Bronchus fibroblast of lung (primary cell): ENCODE results near the gene CYP1A1. TPM values are rescaled to one million over a fixed set of nuclear protein-coding genes. Genes with fewer than 3 reads are reported as not detected.

Source experiments
- total RNA-seq: library from RNA; depleted of rRNA; stranded (reverse); fragments of >200 nt; gene quantifications from 2 replicates; pipeline ENCODE4 v1.2.3, GENCODE V29; 2015

The CYP1A1 gene
- not detected in 2 replicates for total RNA-seq

GRCh38 chr15:74725225-74725774 is at the start of gene CYP1A1:
Gene CYP1A1, minus strand, starts transcription at chr15:74725528. Its CDS starts 2,431 bp downstream, at chr15:74723097.

GRCh38 chr15:74748322-74748946 is 23.1 kb upstream of the CYP1A1 start, which contains the start of gene CYP1A2:
Gene CYP1A2, plus strand, starts transcription at chr15:74748845. Its CDS starts 894 bp downstream, at chr15:74749739.

GRCh38 chr15:74695597-74696397 is 29.5 kb downstream of the CYP1A1 start, which contains the start of gene EDC3:
Gene EDC3, minus strand, starts transcription at chr15:74696024. Its CDS starts 20,900 bp downstream, at chr15:74675124.

Other genes with a start within 250 kb of the CYP1A1 start
- gene ARID3B, start 184.3 kb downstream of the CYP1A1 start, total RNA-seq: 1.8 and 3.0 TPM in 2 replicates
- 67.9 and 77.7 TPM in 2 replicates for gene CLK3, start 109.7 kb downstream of the CYP1A1 start, total RNA-seq
- gene EDC3, start 29.5 kb downstream of the CYP1A1 start, total RNA-seq: 9.4 and 11.9 TPM in 2 replicates
- not detected in 2 replicates for gene CYP1A2, start 23.3 kb upstream of the CYP1A1 start, total RNA-seq
- gene CSK, start 56.6 kb upstream of the CYP1A1 start, total RNA-seq: 21.1 and 23.5 TPM in 2 replicates
- gene LMAN1L, start 87.3 kb upstream of the CYP1A1 start, total RNA-seq: not detected in 2 replicates
- gene CPLX3, start 101.1 kb upstream of the CYP1A1 start, total RNA-seq: not detected in 2 replicates
- gene ULK3, start 117.6 kb upstream of the CYP1A1 start, total RNA-seq: 14.4 and 14.5 TPM in 2 replicates
- gene SCAMP2, start 147.8 kb upstream of the CYP1A1 start, total RNA-seq: 44.6 and 52.6 TPM in 2 replicates
- 65.7 and 87.6 TPM in 2 replicates for gene MPI, start 164.5 kb upstream of the CYP1A1 start, total RNA-seq
- 27.1 and 27.6 TPM in 2 replicates for gene FAM219B, start 181.3 kb upstream of the CYP1A1 start, total RNA-seq
- 170 and 243 TPM in 2 replicates for gene COX5A, start 212.5 kb upstream of the CYP1A1 start, total RNA-seq
- gene RPP25, start 231.2 kb upstream of the CYP1A1 start, total RNA-seq: 5.6 and 6.1 TPM in 2 replicates